Stimulated activated CD4-positive, alpha-beta T cell treated with anti-CD3 and anti-CD28 coated beads, Interleukin-1b, Interleukin-23, amount 100 ng/mL, for 48 hours (primary cell): ENCODE measurements around the gene TEAD3.

Source experiments
- DNase-seq: peaks from one replicate; pipeline ENCODE4 v3.0.0-alpha.2; 2020

Gene TEAD3

GRCh38 chr6:35490821-35491557, 5.9 kb downstream of the TEAD3 start:
- DNase-seq, result no peak

GRCh38 chr6:35489995-35490791, 6.7 kb downstream of the TEAD3 start:
- no peak for DNase-seq

- DNase-seq, result no peak
Measured at GRCh38 chr6:35489066-35489465, 7.8 kb downstream of the TEAD3 start.

- DNase-seq, result no peak
Measured at GRCh38 chr6:35488517-35488862, 8.4 kb downstream of the TEAD3 start.

- DNase-seq, result no peak
Measured at GRCh38 chr6:35487658-35488516, 9.0 kb downstream of the TEAD3 start.

GRCh38 chr6:35486005-35486925, 10.6 kb downstream of the TEAD3 start:
- DNase-seq, result no peak

- DNase-seq, result no peak
Measured at GRCh38 chr6:35485402-35485877, 11.4 kb downstream of the TEAD3 start.

- DNase-seq, result no peak
Measured at GRCh38 chr6:35484921-35485392, 11.9 kb downstream of the TEAD3 start.

- no peak for DNase-seq
Measured at GRCh38 chr6:35483893-35484645, 12.8 kb downstream of the TEAD3 start.

- no peak for DNase-seq
Measured at GRCh38 chr6:35483490-35483889, 13.4 kb downstream of the TEAD3 start.

- no peak for DNase-seq
Measured at GRCh38 chr6:35483062-35483461, 13.8 kb downstream of the TEAD3 start.

- DNase-seq, result no peak
Measured at GRCh38 chr6:35481226-35481625, 15.7 kb downstream of the TEAD3 start.

GRCh38 chr6:35480176-35480575, 16.7 kb downstream of the TEAD3 start:
- DNase-seq, result no peak

- no peak for DNase-seq
Measured at GRCh38 chr6:35478259-35478658, 18.6 kb downstream of the TEAD3 start.

- DNase-seq, result no peak
Measured at GRCh38 chr6:35477551-35478179, 19.2 kb downstream of the TEAD3 start.

- DNase-seq, result no peak
Measured at GRCh38 chr6:35477028-35477427, 19.9 kb downstream of the TEAD3 start.

- no peak for DNase-seq
Measured at GRCh38 chr6:35476004-35476403, 20.9 kb downstream of the TEAD3 start.

GRCh38 chr6:35475573-35475972, 21.3 kb downstream of the TEAD3 start:
- DNase-seq, result no peak

- DNase-seq, result no peak
Measured at GRCh38 chr6:35474942-35475570, 21.8 kb downstream of the TEAD3 start.
